Prostate gland (tissue), 2 donors: ENCODE measurements around the gene ZNF69. TPM values are rescaled to one million over a fixed set of nuclear protein-coding genes. Genes with fewer than 3 reads are reported as not detected.
"Not testable (repeated sequence)": the region's sequence is repeated elsewhere in the genome, so short reads cannot be mapped to it uniquely, and the experiment has no call there.

Experiments used
- DNase-seq: peaks from one replicate; pipeline ENCODE4 v3.0.0-alpha.2; 2019; ENCODE audit warnings: low spot score
- H3K27ac ChIP-seq, 2 donors: fragments of 200-600 bp; sonication (generic); 2 replicates each; pipeline ENCODE4 v1.5.1; 2017 to 2019
- H3K27me3 ChIP-seq: fragments of 200-600 bp; sonication (generic); replicated peaks from 2 replicates; pipeline ENCODE4 v1.5.1; 2019; ENCODE audit not compliant: insufficient read depth
- H3K36me3 ChIP-seq, 2 donors: fragments of 200-600 bp; sonication (generic); 1 replicate in 1 of 2; 2 replicates in 1 of 2; pipeline versions ENCODE4 v1.5.1 to v1.8.1; 2017 to 2019
- H3K4me1 ChIP-seq: fragments of 200-600 bp; sonication (generic); replicated peaks from 2 replicates; pipeline ENCODE4 v1.5.1; 2019
- H3K4me3 ChIP-seq, 2 donors: fragments of 200-600 bp; sonication (generic); 2 replicates each; pipeline ENCODE4 v1.5.1; 2017 to 2019
- H3K9me3 ChIP-seq: fragments of 200-600 bp; sonication (generic); 2 replicates; pipeline ENCODE4 v1.5.1; 2017
- POLR2A ChIP-seq: fragments of 450-650 bp; IDR thresholded peaks from one replicate; pipeline ENCODE4 v1.6.1; 2016; ENCODE audit warnings: antibody characterized with exemption, mild to moderate bottlenecking
- POLR2AphosphoS5 ChIP-seq: sonication (generic); formaldehyde crosslinking; IDR thresholded peaks from one replicate; pipeline ENCODE4 v1.6.1; 2017; ENCODE audit warnings: antibody characterized with exemption
- WGBS: methylation state at CpG from one replicate; pipeline ENCODE4 v1.1.5; 2018; 5-methylcytosine and 5-hydroxymethylcytosine counted together
- intact Hi-C: fragments of 100-400 bp; cut with DNase I; formaldehyde crosslinking; loops from one replicate; pipeline ENCODE4 v1.14.2; 2022
- total RNA-seq, 2 donors: library from RNA; depleted of rRNA; stranded (reverse); fragments of >200 nt; gene quantifications; one replicate each; pipeline ENCODE4 v1.1.0, GENCODE V29; 2016
- TF ChIP-seq, protein P1 (sequence below), 4 experiments: fragments of 200-600 bp in 2 of 4; fragments of 450-650 bp in 2 of 4; sonication (generic) in 2 of 4; IDR thresholded peaks; 1 replicate in 3 of 4; 2 replicates in 1 of 4; pipeline ENCODE4 v1.5.1; 2016 to 2019; ENCODE audit warnings: antibody characterized with exemption in 4 of 4, mild to moderate bottlenecking in 2 of 4, moderate library complexity in 2 of 4

The ZNF69 gene
- total RNA-seq, 2 donors from 2014 or later = 14.4 to 28.1 TPM

DNA sequence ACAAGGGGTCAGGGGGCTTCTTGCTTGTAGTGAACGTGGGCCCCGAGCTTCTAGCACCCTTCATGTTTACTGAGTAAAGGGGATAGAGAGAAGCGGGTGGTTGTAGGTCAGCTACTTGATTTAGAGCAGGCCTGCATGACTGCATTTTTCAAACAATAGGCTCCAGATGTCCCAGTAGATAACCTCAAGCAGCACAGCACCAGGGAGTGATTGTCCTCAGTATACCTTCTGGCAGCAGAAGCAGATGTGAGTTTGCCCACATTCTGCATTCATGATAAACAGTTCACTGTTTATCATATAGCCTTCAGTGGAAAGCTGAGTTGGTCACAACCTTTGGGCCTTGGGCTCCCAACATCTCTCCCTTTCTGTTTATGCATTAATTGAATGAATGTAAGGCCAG, 34.2 kb upstream of the ZNF69 start:
- 94% methylated on average over 3 of the region's 3 CpGs for WGBS
- intact Hi-C loops = no loop called here
- Histone ChIP-seq H3K4me1 (no peaks in the 10 kb centered on the region), H3K27ac (no peak overlapping the region), H3K36me3 (no peaks in the 10 kb centered on the region), H3K4me3 (no peak overlapping the region), H3K9me3 (no peaks in the 10 kb centered on the region), H3K27me3 (no peaks in the 10 kb centered on the region)
- DNase-seq = no peak
- TF ChIP-seq POLR2A (no peak), POLR2AphosphoS5 (no peak)
- TF ChIP-seq, protein P1, sequence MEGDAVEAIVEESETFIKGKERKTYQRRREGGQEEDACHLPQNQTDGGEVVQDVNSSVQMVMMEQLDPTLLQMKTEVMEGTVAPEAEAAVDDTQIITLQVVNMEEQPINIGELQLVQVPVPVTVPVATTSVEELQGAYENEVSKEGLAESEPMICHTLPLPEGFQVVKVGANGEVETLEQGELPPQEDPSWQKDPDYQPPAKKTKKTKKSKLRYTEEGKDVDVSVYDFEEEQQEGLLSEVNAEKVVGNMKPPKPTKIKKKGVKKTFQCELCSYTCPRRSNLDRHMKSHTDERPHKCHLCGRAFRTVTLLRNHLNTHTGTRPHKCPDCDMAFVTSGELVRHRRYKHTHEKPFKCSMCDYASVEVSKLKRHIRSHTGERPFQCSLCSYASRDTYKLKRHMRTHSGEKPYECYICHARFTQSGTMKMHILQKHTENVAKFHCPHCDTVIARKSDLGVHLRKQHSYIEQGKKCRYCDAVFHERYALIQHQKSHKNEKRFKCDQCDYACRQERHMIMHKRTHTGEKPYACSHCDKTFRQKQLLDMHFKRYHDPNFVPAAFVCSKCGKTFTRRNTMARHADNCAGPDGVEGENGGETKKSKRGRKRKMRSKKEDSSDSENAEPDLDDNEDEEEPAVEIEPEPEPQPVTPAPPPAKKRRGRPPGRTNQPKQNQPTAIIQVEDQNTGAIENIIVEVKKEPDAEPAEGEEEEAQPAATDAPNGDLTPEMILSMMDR (IDR thresholded peaks at IDR 0.05) = no peak

DNA sequence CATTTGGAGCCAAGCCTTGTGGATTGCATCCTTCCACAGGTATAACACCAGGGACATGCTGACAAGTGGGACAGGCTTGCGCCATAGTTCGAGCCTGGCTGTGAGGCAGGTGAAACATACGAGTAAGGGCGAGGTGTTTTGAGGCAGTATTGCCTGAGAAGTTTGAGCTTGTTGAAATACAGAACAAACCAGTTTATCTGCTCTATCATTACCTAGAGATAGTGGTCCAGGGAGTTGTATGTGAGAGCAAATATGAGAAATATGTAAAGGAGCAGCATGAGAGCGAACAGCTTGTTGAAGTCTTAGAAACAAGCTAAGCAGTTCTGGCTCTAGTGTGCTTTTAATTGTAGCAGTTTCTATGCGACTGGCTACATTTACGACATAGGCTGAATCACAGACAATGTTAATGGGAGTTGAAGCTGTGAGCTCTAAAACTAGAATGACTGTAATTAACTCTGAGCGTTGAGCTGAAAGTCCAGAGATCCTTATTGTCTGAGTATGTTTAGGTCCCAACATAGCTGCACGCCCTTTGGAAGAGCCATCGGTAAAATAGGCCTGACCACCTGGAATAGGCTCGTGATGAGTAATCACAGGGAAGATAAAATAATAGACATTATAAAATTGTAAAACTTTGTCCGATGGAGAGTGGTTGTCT, 30.9 kb upstream of the ZNF69 start:
- H3K27ac ChIP-seq = no peak overlapping the region

DNA sequence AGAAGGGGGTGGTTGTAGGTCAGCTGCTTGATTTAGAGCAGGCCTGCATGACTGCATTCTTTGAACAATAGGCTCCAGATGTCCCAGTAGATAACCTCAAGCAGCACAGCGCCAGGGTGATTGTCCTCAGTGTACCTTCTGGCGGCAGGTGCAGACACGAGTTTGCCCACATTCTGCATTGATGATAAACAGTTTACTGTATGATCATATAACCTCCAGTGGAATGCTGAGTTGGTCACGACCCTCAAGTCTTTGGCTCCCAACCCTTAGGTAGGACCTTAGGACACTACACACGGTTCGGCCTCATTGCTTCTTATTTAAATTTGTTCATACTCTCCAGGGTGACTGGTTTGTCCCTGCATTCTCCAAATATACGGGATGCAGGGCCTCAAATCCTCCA, 26.9 kb upstream of the ZNF69 start:
- no peak for DNase-seq
- no peaks in the 10 kb centered on the region for H3K9me3 ChIP-seq
- no peaks in the 10 kb centered on the region for H3K36me3 ChIP-seq
- intact Hi-C loops = no loop called here
- H3K27ac ChIP-seq = no peak overlapping the region
- 97% methylated on average over 7 of the region's 7 CpGs for WGBS
- no peaks in the 10 kb centered on the region for H3K27me3 ChIP-seq
- no peaks in the 10 kb centered on the region for H3K4me1 ChIP-seq
- TF ChIP-seq POLR2AphosphoS5 (no peak), POLR2A (no peak)
- TF ChIP-seq, protein P1 (IDR thresholded peaks at IDR 0.05) = no peak
- H3K4me3 ChIP-seq = no peak overlapping the region

More for the DNA sequence above, 30.9 kb upstream of the ZNF69 start:
- TF ChIP-seq, protein P1 (IDR thresholded peaks at IDR 0.05) = no peak
- TF ChIP-seq POLR2AphosphoS5 (no peak), POLR2A (no peak)
- no peaks in the 10 kb centered on the region for H3K9me3 ChIP-seq
- no peaks in the 10 kb centered on the region for H3K36me3 ChIP-seq
- 61% methylated on average over 12 of the region's 12 CpGs for WGBS
- H3K4me1 ChIP-seq = no peaks in the 10 kb centered on the region
- no peaks in the 10 kb centered on the region for H3K27me3 ChIP-seq
- intact Hi-C loops = no loop called here
- DNase-seq = no peak
- H3K4me3 ChIP-seq = no peak overlapping the region

DNA sequence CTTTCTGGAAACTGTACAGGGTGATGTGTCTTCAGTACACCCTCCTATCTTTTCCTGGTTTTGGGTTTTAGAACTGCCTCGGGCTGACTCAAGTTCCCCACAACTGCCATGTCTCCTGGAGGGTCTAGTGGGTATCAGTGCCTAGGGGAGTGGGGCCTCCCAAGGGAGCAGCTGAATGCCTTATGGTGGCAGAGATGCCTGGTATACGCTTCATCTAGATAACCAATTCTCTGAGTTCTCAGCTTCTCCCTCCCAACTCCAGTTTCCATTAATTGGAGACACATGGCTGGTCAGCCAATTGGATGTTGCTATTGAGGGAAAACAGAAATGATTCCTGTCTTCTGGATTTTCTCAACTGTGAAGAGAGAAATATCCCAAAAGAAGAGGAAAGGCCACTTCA, 26.3 kb upstream of the ZNF69 start:
- no peaks in the 10 kb centered on the region for H3K27me3 ChIP-seq
- no peak for DNase-seq
- H3K4me1 ChIP-seq = no peaks in the 10 kb centered on the region
- H3K4me3 ChIP-seq = no peak overlapping the region
- TF ChIP-seq POLR2A (no peak), POLR2AphosphoS5 (no peak)
- no peaks in the 10 kb centered on the region for H3K36me3 ChIP-seq
- H3K27ac ChIP-seq = no peak overlapping the region
- no peaks in the 10 kb centered on the region for H3K9me3 ChIP-seq
- 95% methylated on average over 2 of the region's 2 CpGs for WGBS
- intact Hi-C loops = no loop called here

DNA sequence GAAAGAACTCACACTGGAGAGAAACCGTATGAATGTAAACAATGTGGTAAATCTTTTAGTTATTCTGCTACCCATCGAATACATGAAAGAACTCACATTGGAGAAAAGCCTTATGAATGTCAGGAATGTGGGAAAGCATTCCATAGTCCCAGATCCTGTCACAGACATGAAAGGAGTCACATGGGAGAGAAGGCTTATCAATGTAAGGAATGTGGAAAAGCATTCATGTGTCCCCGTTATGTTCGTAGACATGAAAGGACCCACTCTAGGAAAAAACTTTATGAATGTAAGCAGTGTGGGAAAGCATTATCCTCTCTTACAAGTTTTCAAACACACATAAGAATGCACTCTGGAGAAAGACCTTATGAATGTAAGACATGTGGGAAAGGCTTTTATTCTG, 19.8 kb upstream of the ZNF69 start:
- 97% methylated on average over 4 of the region's 4 CpGs for WGBS
- peaks cover 9 to 13% of the 10 kb centered on the region in 2 donors for H3K36me3 ChIP-seq
- H3K27me3 ChIP-seq, H3K27ac ChIP-seq, H3K9me3 ChIP-seq, H3K4me3 ChIP-seq, H3K4me1 ChIP-seq, intact Hi-C loops, DNase-seq: not testable (repeated sequence)

DNA sequence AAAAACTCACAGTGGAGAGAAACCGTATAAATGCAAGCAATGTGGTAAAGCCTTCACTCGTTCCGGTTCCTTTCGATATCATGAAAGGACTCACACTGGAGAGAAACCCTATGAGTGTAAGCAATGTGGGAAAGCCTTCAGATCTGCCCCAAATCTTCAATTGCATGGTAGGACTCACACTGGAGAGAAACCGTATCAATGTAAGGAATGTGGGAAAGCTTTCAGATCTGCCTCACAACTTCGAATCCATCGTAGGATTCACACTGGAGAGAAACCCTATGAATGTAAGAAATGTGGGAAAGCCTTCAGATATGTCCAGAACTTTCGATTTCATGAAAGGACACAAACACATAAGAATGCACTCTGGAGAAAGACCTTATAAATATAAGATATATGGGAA, 19.4 kb upstream of the ZNF69 start:
- 92% methylated on average over 8 of the region's 8 CpGs for WGBS

More for the DNA sequence above, 19.4 kb upstream of the ZNF69 start:
- TF ChIP-seq, protein P1 (IDR thresholded peaks at IDR 0.05) = no peak
- no peak for TF ChIP-seq POLR2AphosphoS5
- Histone ChIP-seq H3K4me1 (no peaks in the 10 kb centered on the region), H3K27ac (no peak overlapping the region), H3K27me3 (no peaks in the 10 kb centered on the region), H3K36me3 (peaks cover 9 to 13% of the 10 kb centered on the region in 2 donors), H3K4me3 (no peak overlapping the region), H3K9me3 (no peaks in the 10 kb centered on the region)
- DNase-seq = no peak
- intact Hi-C loops = no loop called here
